ENCODE results near the gene NPC2. TPM values are rescaled to one million over a fixed set of nuclear protein-coding genes. Genes with fewer than 3 reads are reported as not detected.

NPC2 gene
- total and polyA plus RNA-seq, 7 donors = 176 to 273 (median 228) TPM

DNA sequence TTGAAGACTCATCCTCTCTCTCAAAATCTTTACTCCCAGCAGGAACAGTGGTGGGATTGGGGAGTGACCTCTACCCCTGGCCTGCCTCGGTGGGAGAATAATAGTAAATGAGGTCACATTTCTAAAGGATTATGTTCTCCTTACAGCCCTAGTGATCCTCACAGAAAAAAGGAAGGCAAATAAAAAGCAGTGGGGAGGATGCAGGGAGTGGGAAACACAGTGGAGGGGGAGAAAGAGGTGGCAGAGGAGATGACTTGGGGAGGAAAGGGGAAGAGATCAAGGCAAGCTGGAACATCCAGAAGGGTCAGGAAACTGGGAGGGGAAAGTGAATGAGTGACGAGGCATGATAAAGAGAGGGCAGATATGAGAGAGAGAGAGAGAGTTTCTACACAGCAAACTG lies 58.8 kb downstream of the NPC2 start:
- Histone ChIP-seq H3K36me3 (no peaks in the 10 kb centered on the region), H3K27me3 (no peaks in the 10 kb centered on the region), H3K9me3 (no peaks in the 10 kb centered on the region), H3K27ac (no peak overlapping the region), H3K4me3 (no peak overlapping the region), H3K4me1 (no peaks in the 10 kb centered on the region)
- intact Hi-C loops (cut with DNase I) = no loop called here
- 29 to 31% methylated on average over 2 of the region's 2 CpGs for WGBS, 2 donors
- TF ChIP-seq EP300 (IDR thresholded peaks at IDR 0.05) = no peak
- TF ChIP-seq POLR2AphosphoS5 (IDR thresholded peaks at IDR 0.05) = no peak
- TF ChIP-seq POLR2A (IDR thresholded peaks at IDR 0.05) = no peak
- TF ChIP-seq, protein P1, sequence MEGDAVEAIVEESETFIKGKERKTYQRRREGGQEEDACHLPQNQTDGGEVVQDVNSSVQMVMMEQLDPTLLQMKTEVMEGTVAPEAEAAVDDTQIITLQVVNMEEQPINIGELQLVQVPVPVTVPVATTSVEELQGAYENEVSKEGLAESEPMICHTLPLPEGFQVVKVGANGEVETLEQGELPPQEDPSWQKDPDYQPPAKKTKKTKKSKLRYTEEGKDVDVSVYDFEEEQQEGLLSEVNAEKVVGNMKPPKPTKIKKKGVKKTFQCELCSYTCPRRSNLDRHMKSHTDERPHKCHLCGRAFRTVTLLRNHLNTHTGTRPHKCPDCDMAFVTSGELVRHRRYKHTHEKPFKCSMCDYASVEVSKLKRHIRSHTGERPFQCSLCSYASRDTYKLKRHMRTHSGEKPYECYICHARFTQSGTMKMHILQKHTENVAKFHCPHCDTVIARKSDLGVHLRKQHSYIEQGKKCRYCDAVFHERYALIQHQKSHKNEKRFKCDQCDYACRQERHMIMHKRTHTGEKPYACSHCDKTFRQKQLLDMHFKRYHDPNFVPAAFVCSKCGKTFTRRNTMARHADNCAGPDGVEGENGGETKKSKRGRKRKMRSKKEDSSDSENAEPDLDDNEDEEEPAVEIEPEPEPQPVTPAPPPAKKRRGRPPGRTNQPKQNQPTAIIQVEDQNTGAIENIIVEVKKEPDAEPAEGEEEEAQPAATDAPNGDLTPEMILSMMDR (IDR thresholded peaks at IDR 0.05) = no peak
- DNase-seq = no peak

DNA sequence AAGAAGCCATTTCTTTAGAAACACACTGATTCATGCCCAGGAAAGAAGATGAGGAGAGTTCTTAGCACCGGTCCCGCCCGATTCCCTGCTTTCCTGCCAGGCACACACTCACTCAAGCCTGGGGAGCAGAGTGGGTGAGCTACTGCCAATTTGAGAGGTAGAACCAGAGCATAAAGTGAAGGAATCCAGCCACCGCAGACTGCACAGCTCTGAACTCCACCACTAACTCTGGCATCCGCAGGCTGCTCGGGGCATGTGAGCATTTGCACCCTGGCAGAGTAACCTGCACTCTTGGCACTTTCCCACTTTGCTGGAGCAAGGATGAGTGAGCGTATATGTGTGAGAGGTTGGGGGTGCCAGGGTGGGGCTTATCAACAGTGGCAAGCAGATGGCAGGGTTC lies 63.1 kb downstream of the NPC2 start:
- 86 to 90% methylated on average over 7 of the region's 7 CpGs for WGBS, 2 donors
- Histone ChIP-seq H3K27ac (no peak overlapping the region), H3K27me3 (peaks cover 3 to 18% (median 12%) of the 10 kb centered on the region in 3 donors), H3K4me3 (no peak overlapping the region), H3K9me3 (no peaks in the 10 kb centered on the region), H3K4me1 (peaks cover 0 to 8% (median 0%) of the 10 kb centered on the region in 4 donors), H3K36me3 (no peaks in the 10 kb centered on the region)
- TF ChIP-seq POLR2A (IDR thresholded peaks at IDR 0.05) (no peak), POLR2AphosphoS5 (IDR thresholded peaks at IDR 0.05) (no peak)
- no peak for DNase-seq
- intact Hi-C loops (cut with DNase I) = no loop called here

Other genes with a start within 250 kb of the NPC2 start
- 10 to 100 TPM; 27.6 to 50.1 (median 31.3) TPM for gene ABCD4, start 190.4 kb downstream of the NPC2 start, total RNA-seq
- gene ABCD4, start 190.4 kb downstream of the NPC2 start, polyA plus RNA-seq = 10 to 100 TPM; 13.6 to 37.7 (median 18.0) TPM
- not detected for gene VRTN, start 144.8 kb downstream of the NPC2 start, total RNA-seq
- gene VRTN, start 144.8 kb downstream of the NPC2 start, polyA plus RNA-seq = under 1 TPM in 2 of 3 donors, not detected in 1; 0.23 to 0.25 TPM
- gene SYNDIG1L, start 67.1 kb downstream of the NPC2 start, total RNA-seq = 1 to 10 TPM in 1 of 4 donors, under 1 TPM in 1, not detected in 2; under 0.01 to 1.7 TPM
- under 1 TPM in 1 of 3 donors, not detected in 2; 0.20 TPM for gene SYNDIG1L, start 67.1 kb downstream of the NPC2 start, polyA plus RNA-seq
- gene ISCA2, start 460 bp upstream of the NPC2 start, total RNA-seq = 10 to 100 TPM in 3 of 4 donors, 1 to 10 TPM in 1; 8.6 to 15.7 (median 12.0) TPM
- gene ISCA2, start 460 bp upstream of the NPC2 start, polyA plus RNA-seq = 10 to 100 TPM; 24.2 to 59.0 (median 27.0) TPM
- gene LTBP2, start 118.9 kb upstream of the NPC2 start, total RNA-seq = 10 to 100 TPM; 12.1 to 71.2 (median 15.3) TPM
- gene LTBP2, start 118.9 kb upstream of the NPC2 start, polyA plus RNA-seq = 1 to 10 TPM in 2 of 3 donors, under 1 TPM in 1; 0.46 to 7.1 (median 1.2) TPM
- 10 to 100 TPM; 11.7 to 16.6 (median 14.3) TPM for gene AREL1, start 219.8 kb upstream of the NPC2 start, total RNA-seq
- gene AREL1, start 219.8 kb upstream of the NPC2 start, polyA plus RNA-seq = 10 to 100 TPM in 2 of 3 donors, 1 to 10 TPM in 1; 4.8 to 20.2 (median 10.4) TPM
- gene FCF1, start 219.8 kb upstream of the NPC2 start, total RNA-seq = 10 to 100 TPM; 18.6 to 35.7 (median 28.3) TPM
- gene FCF1, start 219.8 kb upstream of the NPC2 start, polyA plus RNA-seq = 10 to 100 TPM; 22.2 to 32.3 (median 23.4) TPM

Data from sigmoid colon (tissue), 7 donors.